Keratinocyte (primary cell): ENCODE results near the gene LYRM2. TPM values are rescaled to one million over a fixed set of nuclear protein-coding genes. Genes with fewer than 3 reads are reported as not detected.

Experiments used
- DNase-seq: peaks from one replicate; pipeline ENCODE4 v3.0.0-alpha.2; 2011; ENCODE audit warnings: low read depth, missing footprints, low spot score
- FAIRE-seq: peaks from 2 replicates; lab custom pipeline; 2011; peaks lifted over from hg19 to GRCh38; lab: Jason Lieb, UNC
- H2AFZ ChIP-seq: 2 replicates; pipeline ENCODE4 v1.6.0; 2012; ENCODE audit warnings: low read length, control low read depth, inconsistent platforms; ENCODE audit not compliant: control insufficient read depth
- H3K27ac ChIP-seq: 2 replicates; pipeline ENCODE4 v1.5.1; 2011; ENCODE audit warnings: low read length; ENCODE audit not compliant: control insufficient read depth, insufficient read depth
- H3K27me3 ChIP-seq: 3 replicates; pipeline ENCODE4 v1.6.0; 2011; ENCODE audit warnings: low read length; ENCODE audit not compliant: control insufficient read depth, insufficient read depth; ENCODE audit errors: extremely low read depth
- H3K36me3 ChIP-seq, 2 experiments: 2 replicates in 1 of 2; 3 replicates in 1 of 2; pipeline ENCODE4 v1.5.1; 2011; ENCODE audit warnings: low read length in 2 of 2, mild to moderate bottlenecking in 1 of 2; ENCODE audit not compliant: control insufficient read depth in 2 of 2, insufficient read depth in 2 of 2; ENCODE audit errors: extremely low read depth in 1 of 2
- H3K4me1 ChIP-seq: 3 replicates; pipeline ENCODE4 v1.5.1; 2011; ENCODE audit warnings: low read length; ENCODE audit not compliant: control insufficient read depth, insufficient read depth; ENCODE audit errors: extremely low read depth
- H3K4me2 ChIP-seq: 3 replicates; pipeline ENCODE4 v1.6.0; 2011; ENCODE audit warnings: low read depth, low read length; ENCODE audit not compliant: control insufficient read depth, insufficient read depth; ENCODE audit errors: extremely low read depth
- H3K4me3 ChIP-seq, 3 experiments: fragments of 200-600 bp in 1 of 3; sonication (generic) in 1 of 3; 2 replicates in 2 of 3; 3 replicates in 1 of 3; pipeline ENCODE4 v1.5.1; 2011 to 2016; ENCODE audit warnings: low read length in 3 of 3, mild to moderate bottlenecking in 3 of 3, control low read depth in 2 of 3, inconsistent platforms in 1 of 3, low read depth in 1 of 3, mixed read lengths in 1 of 3, mixed run types in 1 of 3, moderate library complexity in 1 of 3; ENCODE audit not compliant: control insufficient read depth in 2 of 3, insufficient read depth in 2 of 3; ENCODE audit errors: extremely low read depth in 1 of 3
- H3K79me2 ChIP-seq: 2 replicates; pipeline ENCODE4 v1.6.0; 2012; ENCODE audit warnings: low read length; ENCODE audit not compliant: control insufficient read depth, insufficient read depth
- H3K9ac ChIP-seq: 3 replicates; pipeline ENCODE4 v1.6.0; 2011; ENCODE audit warnings: low read length; ENCODE audit not compliant: control insufficient read depth, insufficient read depth; ENCODE audit errors: extremely low read depth
- H3K9me1 ChIP-seq: 3 replicates; pipeline ENCODE4 v1.6.0; 2011; ENCODE audit warnings: low read length; ENCODE audit not compliant: control insufficient read depth, insufficient read depth; ENCODE audit errors: extremely low read depth
- H3K9me3 ChIP-seq: 2 replicates; pipeline ENCODE4 v1.5.1; 2012; ENCODE audit warnings: low read depth, low read length; ENCODE audit not compliant: control insufficient read depth
- H4K20me1 ChIP-seq: 3 replicates; pipeline ENCODE4 v1.6.0; 2011; ENCODE audit warnings: low read length; ENCODE audit not compliant: control insufficient read depth, insufficient read depth; ENCODE audit errors: extremely low read depth
- CTCF ChIP-seq, 3 experiments: IDR thresholded peaks in 1 of 3; conservative IDR thresholded peaks in 1 of 3; optimal IDR thresholded peaks in 1 of 3; 2 replicates in 2 of 3; 3 replicates in 1 of 3; pipeline versions ENCODE3 to v1.5.1; 2011; ENCODE audit warnings: low read length in 3 of 3, mild to moderate bottlenecking in 3 of 3, moderate library complexity in 2 of 3, control low read depth in 1 of 3, inconsistent platforms in 1 of 3; ENCODE audit not compliant: insufficient read depth in 2 of 3; ENCODE audit errors: extremely low read depth in 1 of 3
- EZH2 ChIP-seq: IDR thresholded peaks from one replicate; pipeline ENCODE4 v1.6.1; 2012; ENCODE audit warnings: inconsistent platforms, mild to moderate bottlenecking, low read length, moderate library complexity
- dilution Hi-C: fragments of 300-500 bp; cut with MboI; formaldehyde crosslinking; loops from one replicate; pipeline ENCODE4 v1.7.0; 2020; ENCODE audit warnings: low sequenced_read_pairs; ENCODE audit not compliant: extremely low pct_ligation_motif_present
- polyA plus RNA-seq, 5 experiments: library from polyadenylated mRNA; depleted of rRNA in 3 of 5; stranded (reverse) in 3 of 5; stranded (forward) in 1 of 5; unstranded in 1 of 5; fragments of >200 nt; gene quantifications; 1 replicate in 1 of 5; 2 replicates in 3 of 5; 3 replicates in 1 of 5; pipeline versions ENCODE4 v1.2.1 to v1.2.3, GENCODE V29; 2011 to 2012; ENCODE audit warnings: missing spikeins in 2 of 5, low read depth in 1 of 5, low replicate concordance in 1 of 5

Gene LYRM2
- polyA plus RNA-seq, 1 donor (not counting 4 experiments of a cell fraction or from before 2014, with no cell fraction given), result 43.0 TPM

- H3K27me3 ChIP-seq, result no peaks in the 10 kb centered on the region
- TF ChIP-seq CTCF (optimal IDR thresholded peaks at IDR 0.05 in 1 of 3, IDR thresholded peaks at IDR 0.05 in 1 of 3, conservative IDR thresholded peaks at IDR 0.05 in 1 of 3; ENCODE audit: extremely low read depth in 1 of 3, insufficient read depth in 2 of 3, low read length in 3 of 3) (peak; percentile 68 to 83 (median 75)), EZH2 (no peak)
- H3K79me2 ChIP-seq, result no peaks in the 10 kb centered on the region
- no peak overlapping the region for H3K9ac ChIP-seq
- no peaks in the 10 kb centered on the region for H3K36me3 ChIP-seq
- dilution Hi-C loops, result no loop called here
- H3K9me3 ChIP-seq, result no peaks in the 10 kb centered on the region
- no peak overlapping the region for H3K4me2 ChIP-seq
- FAIRE-seq, result peak; percentile 56
- no peak overlapping the region for H2AFZ ChIP-seq
- no peaks in the 10 kb centered on the region for H4K20me1 ChIP-seq
- H3K9me1 ChIP-seq, result no peaks in the 10 kb centered on the region
- H3K27ac ChIP-seq, result no peak overlapping the region
- H3K4me3 ChIP-seq, result no peak overlapping the region
- H3K4me1 ChIP-seq, result peaks cover 8% of the 10 kb centered on the region
- no peak for DNase-seq
Measured at GRCh38 chr6:89610149-89610642, 28.4 kb downstream of the LYRM2 start.

- Histone ChIP-seq H3K9ac (no peak overlapping the region), H3K9me3 (no peaks in the 10 kb centered on the region), H3K4me1 (no peaks in the 10 kb centered on the region), H3K27me3 (no peaks in the 10 kb centered on the region), H3K79me2 (no peaks in the 10 kb centered on the region), H2AFZ (no peak overlapping the region), H3K9me1 (no peaks in the 10 kb centered on the region), H3K4me2 (no peak overlapping the region), H3K4me3 (no peak overlapping the region), H3K36me3 (no peaks in the 10 kb centered on the region), H4K20me1 (no peaks in the 10 kb centered on the region), H3K27ac (no peak overlapping the region)
- DNase-seq (no peak), FAIRE-seq (no peak)
- dilution Hi-C loops, result no loop called here
- TF ChIP-seq CTCF (optimal IDR thresholded peaks at IDR 0.05 in 1 of 3, IDR thresholded peaks at IDR 0.05 in 1 of 3, conservative IDR thresholded peaks at IDR 0.05 in 1 of 3; ENCODE audit: extremely low read depth in 1 of 3, insufficient read depth in 2 of 3, low read length in 3 of 3), result no peak
- no peak for TF ChIP-seq EZH2
Measured at GRCh38 chr6:89605861-89606260, 32.7 kb downstream of the LYRM2 start.
